HEK293 (cell line): Measurements from ENCODE around the gene ATG101.
A peak's percentile ranks its signal among the peaks of the same experiment; 100 is the strongest.
"Not testable (repeated sequence)": the region's sequence is repeated elsewhere in the genome, so short reads cannot be mapped to it uniquely, and the experiment has no call there.

Experiments
- CTCF ChIA-PET: fragments of 350-600 bp; formaldehyde crosslinking; extraction: SDS; loops from one replicate; lab custom pipeline; 2021; ENCODE audit warnings: antibody characterized with exemption; lab: Yijun Ruan, JAX
- POLR2A ChIA-PET: fragments of 300-600 bp; formaldehyde crosslinking; extraction: SDS; loops from one replicate; lab custom pipeline; 2020; ENCODE audit warnings: antibody characterized with exemption, inconsistent platforms; lab: Yijun Ruan, JAX
- H3K27ac ChIP-seq: fragments of 200-500 bp; sonication (Bioruptor generic); 2 replicates; pipeline ENCODE4 v1.5.1; 2014; ENCODE audit warnings: low read depth, low read length, control low read depth, inconsistent platforms; ENCODE audit errors: extremely low read depth
- H3K36me3 ChIP-seq, 2 experiments: fragments of 200-500 bp in 1 of 2; sonication (Bioruptor generic) in 1 of 2; 1 replicate in 1 of 2; 2 replicates in 1 of 2; pipeline ENCODE4 v1.5.1; 2014 to 2017; ENCODE audit warnings: inconsistent platforms in 2 of 2, low read length in 2 of 2; ENCODE audit not compliant: control insufficient read depth in 2 of 2, insufficient read depth in 1 of 2
- H3K4me1 ChIP-seq: fragments of 200-500 bp; sonication (Bioruptor generic); 2 replicates; pipeline ENCODE4 v1.5.1; 2014; ENCODE audit warnings: mild to moderate bottlenecking, low read length, inconsistent platforms; ENCODE audit not compliant: control insufficient read depth, insufficient read depth
- H3K4me3 ChIP-seq: 2 replicates; pipeline ENCODE4 v1.5.1; 2011; ENCODE audit warnings: low read depth, mild to moderate bottlenecking, control low read depth, low read length, moderate library complexity
- H3K9me3 ChIP-seq: fragments of 200-500 bp; sonication (Bioruptor generic); 2 replicates; pipeline ENCODE4 v1.5.1; 2014; ENCODE audit warnings: low read depth, low read length, inconsistent platforms; ENCODE audit not compliant: control insufficient read depth, insufficient read depth
- AEBP2 ChIP-seq: fragments of 450-650 bp; formaldehyde crosslinking; IDR thresholded peaks from 2 replicates; pipeline ENCODE4 v1.5.1; 2016; ENCODE audit warnings: missing biosample characterization, missing genetic modification characterization, borderline replicate concordance
- GLIS1 ChIP-seq: fragments of 450-650 bp; formaldehyde crosslinking; IDR thresholded peaks from 2 replicates; pipeline ENCODE4 v1.5.1; 2016; ENCODE audit warnings: missing biosample characterization, missing genetic modification characterization
- IKZF3 ChIP-seq: fragments of 450-650 bp; IDR thresholded peaks from 2 replicates; pipeline ENCODE4 v1.5.0; 2018; ENCODE audit warnings: missing biosample characterization, mild to moderate bottlenecking, missing genetic modification characterization, moderate library complexity
- KLF17 ChIP-seq: fragments of 450-650 bp; formaldehyde crosslinking; IDR thresholded peaks from 2 replicates; pipeline ENCODE4 v1.5.1; 2016; ENCODE audit warnings: missing biosample characterization, missing genetic modification characterization
- KLF9 ChIP-seq: fragments of 450-650 bp; formaldehyde crosslinking; IDR thresholded peaks from 2 replicates; pipeline ENCODE4 v1.5.1; 2016; ENCODE audit warnings: missing biosample characterization, missing genetic modification characterization, low read depth
- SP2 ChIP-seq: fragments of 450-650 bp; formaldehyde crosslinking; IDR thresholded peaks from 2 replicates; pipeline ENCODE4 v1.5.1; 2016; ENCODE audit warnings: missing biosample characterization, missing genetic modification characterization
- ZBTB44 ChIP-seq: fragments of 450-650 bp; IDR thresholded peaks from 2 replicates; pipeline ENCODE4 v1.5.1; 2018; ENCODE audit warnings: missing biosample characterization, mild to moderate bottlenecking, missing genetic modification characterization
- ZBTB48 ChIP-seq: fragments of 450-650 bp; formaldehyde crosslinking; IDR thresholded peaks from 2 replicates; pipeline ENCODE4 v1.5.1; 2016; ENCODE audit warnings: missing biosample characterization, missing genetic modification characterization
- ZFP69B ChIP-seq: fragments of 450-650 bp; formaldehyde crosslinking; IDR thresholded peaks from 2 replicates; pipeline ENCODE4 v1.5.1; 2016; ENCODE audit warnings: missing biosample characterization, missing genetic modification characterization
- ZIC2 ChIP-seq: fragments of 450-650 bp; formaldehyde crosslinking; IDR thresholded peaks from 2 replicates; pipeline ENCODE4 v1.5.1; 2016; ENCODE audit warnings: missing biosample characterization, missing genetic modification characterization
- ZNF138 ChIP-seq: fragments of 450-650 bp; formaldehyde crosslinking; IDR thresholded peaks from 2 replicates; pipeline ENCODE4 v1.5.1; 2016; ENCODE audit warnings: missing biosample characterization, missing genetic modification characterization, borderline replicate concordance
- ZNF391 ChIP-seq: fragments of 450-650 bp; formaldehyde crosslinking; IDR thresholded peaks from 2 replicates; pipeline ENCODE4 v1.5.1; 2016; ENCODE audit warnings: low read depth, missing biosample characterization, missing genetic modification characterization, borderline replicate concordance
- ZNF621 ChIP-seq: fragments of 450-650 bp; formaldehyde crosslinking; IDR thresholded peaks from 2 replicates; pipeline ENCODE4 v1.5.1; 2017; ENCODE audit warnings: missing biosample characterization, missing genetic modification characterization
- ZNF624 ChIP-seq: fragments of 450-650 bp; formaldehyde crosslinking; IDR thresholded peaks from 2 replicates; pipeline ENCODE4 v1.5.1; 2017; ENCODE audit warnings: missing biosample characterization, missing genetic modification characterization
- ZNF76 ChIP-seq: fragments of 450-650 bp; formaldehyde crosslinking; IDR thresholded peaks from 2 replicates; pipeline ENCODE4; 2016; ENCODE audit warnings: low read depth, missing biosample characterization, missing genetic modification characterization, borderline replicate concordance
- ZNF768 ChIP-seq: fragments of 450-650 bp; formaldehyde crosslinking; IDR thresholded peaks from 2 replicates; pipeline ENCODE4 v1.5.1; 2018; ENCODE audit warnings: missing biosample characterization, mild to moderate bottlenecking, missing genetic modification characterization
- ZNF777 ChIP-seq: fragments of 450-650 bp; formaldehyde crosslinking; IDR thresholded peaks from 2 replicates; pipeline ENCODE4 v1.5.1; 2017; ENCODE audit warnings: missing biosample characterization, missing genetic modification characterization, borderline replicate concordance
- ZNF830 ChIP-seq: fragments of 450-650 bp; IDR thresholded peaks from 2 replicates; pipeline ENCODE4 v1.5.0; 2018; ENCODE audit warnings: missing biosample characterization, missing genetic modification characterization, low read depth, mild to moderate bottlenecking, moderate library complexity
- TF ChIP-seq, protein P1 (sequence below): fragments of 450-650 bp; formaldehyde crosslinking; IDR thresholded peaks from 2 replicates; pipeline ENCODE4 v1.5.0; 2017; ENCODE audit warnings: missing biosample characterization, missing genetic modification characterization, borderline replicate concordance

Gene ATG101

GRCh38 chr12:52117806-52118475 is 48.2 kb downstream of the ATG101 start:
- H3K36me3 ChIP-seq, H3K27ac ChIP-seq, H3K9me3 ChIP-seq, POLR2A ChIA-PET, H3K4me3 ChIP-seq, H3K4me1 ChIP-seq: not testable (repeated sequence)
- CTCF ChIA-PET = interaction anchor here (0.6 to 5.3 kb wide), 7 partner anchors 10 to 762 kb away, joined by 3 to 121 read pairs (median 5); no protein-coding TSS in a partner anchor

DNA sequence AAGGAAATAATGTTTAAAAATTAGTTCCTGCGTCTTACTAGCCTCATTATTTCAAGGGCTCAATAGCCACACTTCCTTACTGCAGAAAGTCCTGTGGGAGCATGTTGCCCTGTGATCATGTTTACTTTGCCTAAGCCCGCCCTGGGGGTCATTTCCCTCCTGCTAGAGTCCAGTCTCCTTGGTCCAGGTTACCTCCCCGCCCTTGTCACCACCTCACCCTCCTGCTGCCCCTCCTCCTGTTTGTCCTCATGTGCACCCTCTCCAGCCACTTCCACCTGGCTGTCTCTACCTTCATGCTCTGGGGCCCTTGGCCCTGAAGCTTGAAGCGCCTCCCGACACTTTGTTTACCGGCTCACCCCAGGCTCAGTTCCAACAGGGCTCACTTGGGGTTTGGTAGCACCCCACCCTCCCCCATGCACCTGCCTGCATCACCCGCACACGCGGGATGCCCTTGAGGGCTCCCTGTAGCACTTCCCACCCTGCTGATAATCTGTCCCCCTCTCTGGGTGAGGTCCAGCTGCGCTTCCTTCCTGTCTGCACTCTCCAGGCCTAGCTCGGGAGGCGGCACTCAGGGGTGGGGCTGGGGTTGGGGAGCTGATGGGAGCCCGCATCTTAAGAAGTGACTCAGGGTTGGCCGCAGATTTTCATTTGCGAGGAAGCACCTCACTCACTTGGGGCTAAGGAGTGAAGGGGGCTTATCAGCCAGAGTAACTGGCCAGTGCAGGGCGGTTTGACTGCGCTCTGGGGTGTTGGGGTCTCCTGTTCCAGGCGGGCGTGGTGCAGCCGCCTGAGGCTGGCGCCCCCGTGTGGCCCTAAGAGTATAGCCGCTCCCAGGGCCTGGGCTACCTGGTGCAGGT is 49.8 kb downstream of the ATG101 start:
- H3K4me1 ChIP-seq = no peaks in the 10 kb centered on the region
- no peaks in the 10 kb centered on the region for H3K36me3 ChIP-seq
- H3K4me3 ChIP-seq = no peak overlapping the region
- TF ChIP-seq ZNF624 (tag by site-specific recombination) (no peak), ZIC2 (tag by site-specific recombination) (peak; percentile 19; the same call in 1 of the 2 replicates), SP2 (no peak), IKZF3 (tag by site-specific recombination) (0 out of 2 replicates have a peak, but pooled peaks have one; percentile 22), KLF9 (tag by site-specific recombination) (no peak), ZBTB48 (tag by site-specific recombination) (0 out of 2 replicates have a peak, but pooled peaks have one; percentile 22), GLIS1 (tag by site-specific recombination) (peak; percentile 32; the same call in 1 of the 2 replicates)
- H3K27ac ChIP-seq = no peak overlapping the region
- ChIA-PET CTCF (interaction anchor here (0.6 to 5.3 kb wide), 25 partner anchors 8 to 1408 kb away, joined by 3 to 121 read pairs (median 3); no protein-coding TSS in a partner anchor), POLR2A (interaction anchor here (1.3 kb wide), 1 partner anchor 90 kb away, joined by 7 read pairs; no protein-coding TSS in a partner anchor)
- no peaks in the 10 kb centered on the region for H3K9me3 ChIP-seq

DNA sequence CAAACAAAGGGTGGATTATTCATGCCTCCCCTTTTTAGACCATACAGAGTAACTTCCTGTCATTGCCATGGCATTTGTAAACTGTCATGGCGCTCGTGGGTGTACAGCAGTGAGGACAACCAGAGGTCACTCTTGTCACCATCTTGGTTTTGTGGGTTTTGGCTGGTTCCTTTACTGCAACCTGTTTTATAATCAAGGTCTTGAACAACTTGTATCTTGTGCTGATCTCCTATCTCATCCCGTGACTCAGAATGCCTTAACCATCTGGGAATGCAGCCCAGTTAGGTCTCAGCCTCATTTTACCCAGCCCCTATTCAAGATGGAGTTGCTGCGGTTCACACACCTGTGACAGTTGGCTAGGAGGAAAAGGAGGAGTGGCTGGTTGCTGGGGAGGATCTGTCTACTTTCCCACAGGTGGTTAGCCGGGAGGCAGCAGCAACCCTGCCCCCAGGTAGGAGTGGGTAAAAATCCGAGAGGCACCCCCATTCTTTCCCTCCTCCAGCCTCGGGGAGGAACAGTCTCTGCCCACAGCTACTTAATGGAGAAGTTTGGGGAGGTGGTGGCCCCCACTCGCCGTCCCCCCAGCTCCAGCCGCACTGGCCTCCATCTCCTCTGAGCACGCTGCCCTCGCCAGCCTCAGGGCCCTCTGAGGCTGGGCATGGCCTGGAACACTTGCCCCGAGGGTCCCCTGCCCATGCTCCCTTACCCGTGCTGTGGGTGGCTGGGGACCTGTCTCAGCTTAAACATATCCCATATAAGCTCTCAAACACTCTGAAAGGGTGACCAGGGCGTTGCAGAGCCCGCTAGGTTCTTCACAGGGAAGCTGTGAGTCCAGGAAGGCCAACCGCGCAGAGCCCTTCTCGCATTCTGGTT is 51.4 kb downstream of the ATG101 start:
- TF ChIP-seq ZFP69B (tag by site-specific recombination) = no peak
- no peak for TF ChIP-seq ZBTB44 (tag by site-specific recombination)
- TF ChIP-seq ZNF621 (tag by site-specific recombination) = no peak
- TF ChIP-seq ZNF391 = no peak
- no peak for TF ChIP-seq ZNF138 (tag by site-specific recombination)
- no peak for TF ChIP-seq ZNF830 (tag by site-specific recombination)
- no peak for TF ChIP-seq ZNF768 (tag by site-specific recombination)
- TF ChIP-seq ZNF777 (tag by site-specific recombination) = no peak
- TF ChIP-seq AEBP2 = no peak
- no peak for TF ChIP-seq KLF17 (tag by site-specific recombination)
- TF ChIP-seq, protein P1, sequence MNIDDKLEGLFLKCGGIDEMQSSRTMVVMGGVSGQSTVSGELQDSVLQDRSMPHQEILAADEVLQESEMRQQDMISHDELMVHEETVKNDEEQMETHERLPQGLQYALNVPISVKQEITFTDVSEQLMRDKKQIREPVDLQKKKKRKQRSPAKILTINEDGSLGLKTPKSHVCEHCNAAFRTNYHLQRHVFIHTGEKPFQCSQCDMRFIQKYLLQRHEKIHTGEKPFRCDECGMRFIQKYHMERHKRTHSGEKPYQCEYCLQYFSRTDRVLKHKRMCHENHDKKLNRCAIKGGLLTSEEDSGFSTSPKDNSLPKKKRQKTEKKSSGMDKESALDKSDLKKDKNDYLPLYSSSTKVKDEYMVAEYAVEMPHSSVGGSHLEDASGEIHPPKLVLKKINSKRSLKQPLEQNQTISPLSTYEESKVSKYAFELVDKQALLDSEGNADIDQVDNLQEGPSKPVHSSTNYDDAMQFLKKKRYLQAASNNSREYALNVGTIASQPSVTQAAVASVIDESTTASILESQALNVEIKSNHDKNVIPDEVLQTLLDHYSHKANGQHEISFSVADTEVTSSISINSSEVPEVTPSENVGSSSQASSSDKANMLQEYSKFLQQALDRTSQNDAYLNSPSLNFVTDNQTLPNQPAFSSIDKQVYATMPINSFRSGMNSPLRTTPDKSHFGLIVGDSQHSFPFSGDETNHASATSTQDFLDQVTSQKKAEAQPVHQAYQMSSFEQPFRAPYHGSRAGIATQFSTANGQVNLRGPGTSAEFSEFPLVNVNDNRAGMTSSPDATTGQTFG (tag by site-specific recombination) = no peak
- TF ChIP-seq IKZF3 (tag by site-specific recombination) = no peak
- no peak for TF ChIP-seq ZNF76 (tag by site-specific recombination)
- TF ChIP-seq ZBTB48 (tag by site-specific recombination) = no peak
- no peaks in the 10 kb centered on the region for H3K4me1 ChIP-seq
- H3K4me3 ChIP-seq = no peak overlapping the region
- H3K9me3 ChIP-seq = no peaks in the 10 kb centered on the region
- no peak overlapping the region for H3K27ac ChIP-seq
- ChIA-PET POLR2A (no interaction called here), CTCF (interaction anchor here (0.6 to 5.8 kb wide), 29 partner anchors 9 to 779 kb away, joined by 3 to 91 read pairs (median 4); partner anchors contain the start of gene ATG101)
- H3K36me3 ChIP-seq = no peaks in the 10 kb centered on the region
